LNCaP clone FGC (cell line): ENCODE data around the gene SGO1.
"Not testable (repeated sequence)": the region's sequence is repeated elsewhere in the genome, so short reads cannot be mapped to it uniquely, and the experiment has no call there.

Experiments used
- DNase-seq: peaks from one replicate; pipeline ENCODE4 v3.0.0-alpha.2; 2011; ENCODE audit warnings: low read depth
- H3K4me3 ChIP-seq: 2 replicates; pipeline ENCODE4 v1.5.1; 2011; ENCODE audit warnings: mild to moderate bottlenecking, low read depth, low read length, control low read depth
- TF ChIP-seq, protein P1 (sequence below): IDR thresholded peaks from 2 replicates; pipeline ENCODE4 v1.5.1; 2012; ENCODE audit warnings: mild to moderate bottlenecking; ENCODE audit not compliant: control insufficient read depth, insufficient read depth; ENCODE audit errors: extremely low read depth

The SGO1 gene

DNA sequence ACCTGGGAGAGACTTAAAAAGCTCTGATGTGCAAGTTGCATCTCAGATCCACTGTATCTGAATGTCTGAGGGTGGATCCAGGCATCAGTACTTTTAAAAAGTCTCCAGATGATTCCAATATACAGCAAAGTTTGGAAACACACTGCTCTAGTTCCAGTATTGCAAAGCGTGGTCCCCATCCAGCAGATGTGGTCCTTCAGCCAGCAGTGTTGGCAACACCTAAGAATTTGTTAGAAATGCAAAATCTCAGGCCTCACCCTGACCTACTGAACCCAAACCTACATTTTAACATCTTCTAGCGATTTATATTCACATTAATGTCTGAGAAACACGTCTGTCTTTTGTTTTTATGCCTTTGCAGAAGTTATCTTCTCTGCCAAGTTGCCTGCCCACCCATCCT lies 32.2 kb upstream of the SGO1 start:
- DNase-seq, result no peak
- TF ChIP-seq, protein P1, sequence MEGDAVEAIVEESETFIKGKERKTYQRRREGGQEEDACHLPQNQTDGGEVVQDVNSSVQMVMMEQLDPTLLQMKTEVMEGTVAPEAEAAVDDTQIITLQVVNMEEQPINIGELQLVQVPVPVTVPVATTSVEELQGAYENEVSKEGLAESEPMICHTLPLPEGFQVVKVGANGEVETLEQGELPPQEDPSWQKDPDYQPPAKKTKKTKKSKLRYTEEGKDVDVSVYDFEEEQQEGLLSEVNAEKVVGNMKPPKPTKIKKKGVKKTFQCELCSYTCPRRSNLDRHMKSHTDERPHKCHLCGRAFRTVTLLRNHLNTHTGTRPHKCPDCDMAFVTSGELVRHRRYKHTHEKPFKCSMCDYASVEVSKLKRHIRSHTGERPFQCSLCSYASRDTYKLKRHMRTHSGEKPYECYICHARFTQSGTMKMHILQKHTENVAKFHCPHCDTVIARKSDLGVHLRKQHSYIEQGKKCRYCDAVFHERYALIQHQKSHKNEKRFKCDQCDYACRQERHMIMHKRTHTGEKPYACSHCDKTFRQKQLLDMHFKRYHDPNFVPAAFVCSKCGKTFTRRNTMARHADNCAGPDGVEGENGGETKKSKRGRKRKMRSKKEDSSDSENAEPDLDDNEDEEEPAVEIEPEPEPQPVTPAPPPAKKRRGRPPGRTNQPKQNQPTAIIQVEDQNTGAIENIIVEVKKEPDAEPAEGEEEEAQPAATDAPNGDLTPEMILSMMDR, result no peak
- no peak overlapping the region for H3K4me3 ChIP-seq

DNA sequence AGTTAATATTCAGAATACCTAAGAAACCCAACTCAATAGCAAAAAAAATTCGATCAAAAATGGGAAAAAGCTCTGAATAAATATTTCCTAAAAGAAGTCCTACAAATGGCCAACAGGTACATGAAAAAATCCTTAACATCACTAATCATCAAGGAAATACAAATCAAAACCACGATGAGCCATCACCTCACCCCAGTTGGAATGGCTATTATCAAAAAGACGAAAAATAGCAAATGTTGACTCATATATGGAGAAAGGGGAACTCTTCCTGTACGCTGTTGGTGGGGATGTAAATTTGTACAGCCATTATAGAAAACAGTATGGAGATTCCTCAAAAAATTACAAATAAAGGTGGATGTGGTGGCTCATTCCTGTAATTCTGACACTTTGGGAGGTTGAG lies 29.6 kb upstream of the SGO1 start:
- H3K4me3 ChIP-seq, result no peak overlapping the region
- no peak for DNase-seq
- TF ChIP-seq, protein P1, result no peak

DNA sequence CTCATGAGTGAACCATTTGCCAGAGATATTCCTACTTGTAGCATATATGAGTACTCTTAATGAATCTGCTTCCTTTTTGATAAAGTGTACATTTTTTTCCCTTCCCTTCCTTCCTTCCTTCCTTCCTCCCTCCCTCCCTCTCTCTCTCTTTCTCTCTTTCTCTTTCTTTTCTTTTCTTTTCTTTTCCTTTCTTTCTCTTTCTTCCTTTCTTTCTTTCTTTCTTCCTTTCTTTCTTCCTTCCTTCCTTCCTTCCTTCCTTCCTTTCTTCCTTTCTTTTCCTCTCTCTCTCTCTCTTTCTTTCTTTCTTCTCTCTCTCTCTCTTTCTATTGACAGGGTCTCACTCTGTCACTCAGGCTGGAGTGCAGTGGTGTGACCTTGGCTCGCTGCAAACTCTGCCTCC lies 27.5 kb upstream of the SGO1 start:
- DNase-seq, H3K4me3 ChIP-seq: not testable (repeated sequence)

DNA sequence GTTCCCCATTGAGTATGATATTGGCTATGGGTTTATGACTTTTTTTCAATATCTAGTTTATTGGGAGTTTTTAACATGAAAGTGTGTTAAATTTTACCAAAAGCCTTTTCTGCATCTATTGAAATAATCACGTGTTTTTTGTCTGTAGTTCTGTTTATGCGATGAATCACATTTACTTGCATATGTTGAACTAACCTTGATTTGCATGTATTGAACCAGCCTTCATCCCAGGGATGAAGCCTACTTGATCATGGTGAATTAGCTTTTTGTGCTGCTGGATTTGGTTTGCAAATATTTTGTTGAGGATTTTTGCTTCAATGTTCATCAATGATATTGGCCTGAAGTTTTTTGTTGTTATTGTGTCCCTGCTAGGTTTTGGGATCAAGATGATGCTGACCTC lies 21.9 kb upstream of the SGO1 start:
- not testable (repeated sequence) for DNase-seq

DNA sequence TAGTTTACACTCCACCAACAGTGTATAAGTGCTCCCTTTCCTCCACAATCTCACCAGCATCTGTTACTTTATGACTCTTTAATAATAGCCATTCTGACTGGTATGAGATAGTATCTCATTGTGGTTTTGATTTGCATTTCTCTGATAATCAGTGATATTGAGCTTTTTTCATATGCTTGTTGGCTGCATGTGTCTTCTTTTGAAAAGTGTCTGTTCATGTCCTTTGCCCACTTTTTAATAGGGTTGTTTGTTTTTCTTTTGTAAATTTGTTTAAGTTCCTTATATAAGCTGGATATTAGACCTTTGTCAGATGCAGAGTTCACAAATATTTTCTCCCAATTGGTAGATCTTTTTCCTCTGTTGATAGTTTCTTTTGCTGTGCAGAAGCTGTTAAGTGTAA lies 19.9 kb upstream of the SGO1 start:
- not testable (repeated sequence) for H3K4me3 ChIP-seq, DNase-seq

More for the DNA sequence above, 21.9 kb upstream of the SGO1 start:
- H3K4me3 ChIP-seq, result not testable (repeated sequence)

DNA sequence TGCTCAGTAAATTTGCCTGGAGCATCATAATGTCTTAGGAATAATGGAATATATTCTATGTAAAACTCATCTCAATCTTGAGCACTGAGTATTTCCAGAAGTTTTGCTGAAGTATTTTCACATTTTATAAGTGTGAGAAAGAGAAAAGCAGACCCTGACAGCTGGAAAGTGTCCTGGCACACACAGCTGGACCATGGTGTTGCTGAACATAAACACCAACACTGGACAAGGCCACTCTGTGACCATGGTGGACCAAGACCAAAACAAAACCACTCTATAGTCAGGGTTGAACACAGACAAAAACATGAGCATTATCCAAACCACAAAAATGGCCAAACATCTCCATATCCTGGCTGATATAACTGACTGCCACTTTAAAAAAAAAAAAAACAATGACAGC lies 15.1 kb upstream of the SGO1 start:
- no peak overlapping the region for H3K4me3 ChIP-seq
- TF ChIP-seq, protein P1, result no peak
- no peak for DNase-seq

DNA sequence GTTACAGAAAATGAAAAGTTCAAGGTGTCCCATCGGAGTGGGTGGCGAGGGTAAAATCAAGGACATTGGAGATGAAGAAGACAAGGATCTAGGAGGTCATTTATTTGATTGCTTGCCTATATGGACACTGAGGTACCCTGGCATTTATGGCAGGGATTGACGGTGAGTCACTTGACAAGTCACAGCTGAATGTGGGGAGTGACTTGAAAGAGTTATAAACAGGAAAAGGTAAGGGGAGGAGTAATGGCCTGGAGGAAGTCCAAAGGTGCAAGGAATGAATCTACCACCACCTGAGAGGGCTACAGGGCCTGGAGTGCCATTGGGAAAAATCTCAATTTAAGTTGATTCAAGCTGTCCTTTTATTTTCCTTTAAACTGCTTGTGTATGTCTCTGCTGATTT lies 11.8 kb upstream of the SGO1 start:
- TF ChIP-seq, protein P1, result no peak
- DNase-seq, result no peak
- H3K4me3 ChIP-seq, result no peak overlapping the region

DNA sequence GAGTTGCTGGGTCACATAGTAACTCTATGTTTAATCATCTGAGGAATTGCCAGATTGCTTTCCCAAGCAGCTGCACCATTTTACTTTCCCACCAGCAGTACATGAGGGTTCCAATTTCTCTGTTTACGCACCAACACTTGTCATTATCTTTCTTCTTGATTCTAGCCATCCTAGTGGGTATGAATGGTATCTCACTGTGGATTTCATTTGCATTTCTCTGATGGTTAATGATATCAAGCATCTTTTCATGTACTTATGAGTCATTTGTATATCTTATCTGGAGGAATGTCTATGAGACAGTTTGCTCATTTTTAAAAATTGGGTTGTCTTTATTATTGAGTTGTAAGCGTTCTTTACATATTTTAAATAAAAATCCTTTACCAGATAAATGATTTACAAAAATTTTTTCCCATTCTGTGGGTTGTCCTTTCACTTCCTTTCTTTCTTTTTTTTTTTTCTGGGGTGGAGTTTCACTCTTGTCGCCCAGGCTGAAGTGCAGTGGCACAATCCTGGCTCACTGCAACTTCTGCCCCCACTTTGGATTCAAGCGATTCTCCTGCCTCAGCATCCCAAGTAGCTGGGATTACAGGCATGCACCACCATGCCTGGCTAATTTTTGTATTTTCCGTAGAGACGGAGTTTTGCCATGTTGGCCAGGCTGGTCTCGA lies 8.9 kb upstream of the SGO1 start:
- no peak overlapping the region for H3K4me3 ChIP-seq
- TF ChIP-seq, protein P1, result no peak
- DNase-seq, result no peak

DNA sequence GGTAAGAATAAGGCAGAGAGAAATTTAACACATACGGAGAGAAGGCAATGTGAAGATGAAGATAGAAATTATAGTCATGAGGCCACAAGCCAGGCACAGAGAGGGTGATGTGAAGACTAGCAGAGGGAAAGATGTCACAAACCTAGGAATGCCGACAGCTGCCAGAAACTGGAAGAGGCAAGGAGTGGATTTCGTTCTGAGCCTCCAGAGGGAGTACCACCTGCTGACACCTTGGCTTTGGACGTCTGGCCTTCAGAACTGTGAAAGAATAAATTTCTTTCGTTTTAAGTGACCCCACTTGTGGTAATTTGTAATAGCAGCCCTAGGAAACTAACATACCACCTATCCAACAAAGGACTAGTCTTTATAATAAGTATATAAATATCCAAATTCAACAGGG lies 5.0 kb upstream of the SGO1 start:
- no peak overlapping the region for H3K4me3 ChIP-seq
- no peak for DNase-seq
- TF ChIP-seq, protein P1, result no peak
